Measurements from ENCODE around the gene ZBTB49.
"Not testable (repeated sequence)": the region's sequence is repeated elsewhere in the genome, so short reads cannot be mapped to it uniquely, and the experiment has no call there.

The ZBTB49 gene, protein sequence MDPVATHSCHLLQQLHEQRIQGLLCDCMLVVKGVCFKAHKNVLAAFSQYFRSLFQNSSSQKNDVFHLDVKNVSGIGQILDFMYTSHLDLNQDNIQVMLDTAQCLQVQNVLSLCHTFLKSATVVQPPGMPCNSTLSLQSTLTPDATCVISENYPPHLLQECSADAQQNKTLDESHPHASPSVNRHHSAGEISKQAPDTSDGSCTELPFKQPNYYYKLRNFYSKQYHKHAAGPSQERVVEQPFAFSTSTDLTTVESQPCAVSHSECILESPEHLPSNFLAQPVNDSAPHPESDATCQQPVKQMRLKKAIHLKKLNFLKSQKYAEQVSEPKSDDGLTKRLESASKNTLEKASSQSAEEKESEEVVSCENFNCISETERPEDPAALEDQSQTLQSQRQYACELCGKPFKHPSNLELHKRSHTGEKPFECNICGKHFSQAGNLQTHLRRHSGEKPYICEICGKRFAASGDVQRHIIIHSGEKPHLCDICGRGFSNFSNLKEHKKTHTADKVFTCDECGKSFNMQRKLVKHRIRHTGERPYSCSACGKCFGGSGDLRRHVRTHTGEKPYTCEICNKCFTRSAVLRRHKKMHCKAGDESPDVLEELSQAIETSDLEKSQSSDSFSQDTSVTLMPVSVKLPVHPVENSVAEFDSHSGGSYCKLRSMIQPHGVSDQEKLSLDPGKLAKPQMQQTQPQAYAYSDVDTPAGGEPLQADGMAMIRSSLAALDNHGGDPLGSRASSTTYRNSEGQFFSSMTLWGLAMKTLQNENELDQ

DNA sequence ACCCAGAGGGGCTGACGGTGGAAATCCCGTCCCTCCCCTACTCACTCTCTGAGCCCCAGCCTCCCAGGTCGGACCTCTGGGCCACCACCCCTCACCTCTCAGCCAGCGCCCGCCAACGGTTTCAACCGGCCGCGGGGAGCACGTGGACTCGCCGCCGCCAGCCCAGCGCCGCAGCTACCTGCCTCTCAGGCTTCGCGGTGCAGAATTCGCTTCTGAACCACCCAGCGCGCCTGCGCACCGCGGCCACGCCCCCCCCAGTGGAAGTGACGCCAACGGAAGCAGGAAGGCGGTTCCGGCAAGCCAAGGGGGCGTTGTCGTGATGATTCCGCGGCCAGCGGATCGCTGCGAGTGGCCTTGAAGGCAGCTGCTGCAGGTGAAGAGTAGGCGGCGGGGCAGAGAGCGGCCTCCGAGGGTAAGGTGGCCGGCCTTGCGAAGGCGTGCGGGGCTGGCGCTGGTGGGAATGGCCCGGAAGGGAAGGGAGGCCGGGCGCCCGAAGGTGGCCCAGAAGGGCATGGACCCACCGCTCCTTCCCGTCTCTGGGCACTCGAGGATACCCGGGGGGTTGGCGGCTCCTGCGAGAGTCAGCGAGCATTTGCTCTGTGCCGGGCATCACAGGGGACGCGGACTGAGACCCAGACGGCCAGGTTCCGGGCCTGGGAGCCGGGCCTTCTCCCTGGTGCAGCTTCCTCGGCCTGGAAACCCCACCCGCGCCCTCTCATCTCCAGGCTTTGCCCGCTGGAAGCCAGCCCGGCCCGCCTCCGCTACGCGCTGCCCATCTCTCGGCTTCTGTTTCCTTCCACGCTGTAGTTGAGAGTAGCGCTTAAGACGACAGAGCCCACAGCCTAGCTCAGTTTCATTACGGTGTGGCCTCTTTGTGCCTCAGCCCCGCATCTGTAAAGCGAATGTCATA, at the start of gene ZBTB49, which contains the start of gene LYAR:
Gene ZBTB49 (plus strand): TSS at position 311 of the 910 bp plus-strand sequence. CDS start 9,695 bp downstream, outside the sequence.
Gene LYAR (minus strand): TSS at position 214 of the 910 bp plus-strand sequence. CDS start 6,412 bp downstream, outside the sequence.
- H3K4me3 Mint-ChIP-seq = peak within 1 kb of the TSS; percentile 95
- no peaks in the 10 kb centered on the region for H3K27me3 Mint-ChIP-seq
- no peaks in the 10 kb centered on the region for H3K9me3 Mint-ChIP-seq (ENCODE audit: low read depth)
- peaks cover 11% of the 10 kb centered on the region for H3K36me3 Mint-ChIP-seq
- H3K27ac Mint-ChIP-seq = peak within 1 kb of the TSS; percentile 81
- peaks cover 58% of the 10 kb centered on the region for H3K4me1 Mint-ChIP-seq (ENCODE audit: low read depth)

DNA sequence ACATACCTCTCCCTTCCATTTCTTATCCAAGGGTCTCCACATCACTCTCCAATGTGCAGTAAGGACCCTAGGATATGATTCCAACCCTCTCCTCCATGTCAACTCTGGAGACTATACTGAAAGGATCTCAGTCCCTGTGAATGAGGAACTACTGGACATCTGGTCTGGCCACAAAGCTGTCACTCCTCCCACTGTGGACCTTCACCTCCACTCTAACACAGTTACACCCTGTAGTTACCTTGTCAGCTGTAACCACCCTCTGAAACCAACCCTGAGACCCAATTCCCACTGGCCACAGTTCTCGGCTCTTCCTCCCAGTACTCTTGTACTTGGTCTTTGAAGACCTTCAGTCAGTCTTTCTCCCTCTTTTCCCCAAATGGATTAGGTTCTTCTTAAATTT, 44.9 kb upstream of the ZBTB49 start:
- H3K4me1 Mint-ChIP-seq (ENCODE audit: low read depth) = peaks cover 25% of the 10 kb centered on the region
- H3K9me3 Mint-ChIP-seq (ENCODE audit: low read depth) = no peaks in the 10 kb centered on the region
- H3K36me3 Mint-ChIP-seq = peaks cover 9% of the 10 kb centered on the region
- no peak overlapping the region for H3K4me3 Mint-ChIP-seq
- H3K27me3 Mint-ChIP-seq = no peaks in the 10 kb centered on the region
- no peak overlapping the region for H3K27ac Mint-ChIP-seq

DNA sequence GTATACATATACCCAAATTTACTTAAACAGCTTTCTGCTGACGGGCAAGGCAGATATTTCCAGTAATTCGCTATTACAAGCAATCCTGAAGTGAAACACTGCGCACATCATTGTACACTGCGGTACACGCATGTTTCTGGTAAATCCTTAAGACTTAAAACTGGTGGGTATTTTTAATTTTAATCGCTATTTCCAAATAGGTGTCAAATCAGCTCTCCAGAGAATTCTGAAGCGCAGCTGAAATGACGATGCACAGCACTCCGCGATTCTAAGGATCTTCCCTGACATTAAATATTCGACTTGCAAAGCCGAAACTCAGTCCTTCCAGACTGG, 42.4 kb upstream of the ZBTB49 start:
- Mint-ChIP-seq H3K27ac (peak overlapping the region; percentile 98), H3K9me3 (ENCODE audit: low read depth) (no peaks in the 10 kb centered on the region), H3K36me3 (peaks cover 9% of the 10 kb centered on the region), H3K4me3 (peak overlapping the region; percentile 97), H3K27me3 (no peaks in the 10 kb centered on the region), H3K4me1 (ENCODE audit: low read depth) (peaks cover 25% of the 10 kb centered on the region)

DNA sequence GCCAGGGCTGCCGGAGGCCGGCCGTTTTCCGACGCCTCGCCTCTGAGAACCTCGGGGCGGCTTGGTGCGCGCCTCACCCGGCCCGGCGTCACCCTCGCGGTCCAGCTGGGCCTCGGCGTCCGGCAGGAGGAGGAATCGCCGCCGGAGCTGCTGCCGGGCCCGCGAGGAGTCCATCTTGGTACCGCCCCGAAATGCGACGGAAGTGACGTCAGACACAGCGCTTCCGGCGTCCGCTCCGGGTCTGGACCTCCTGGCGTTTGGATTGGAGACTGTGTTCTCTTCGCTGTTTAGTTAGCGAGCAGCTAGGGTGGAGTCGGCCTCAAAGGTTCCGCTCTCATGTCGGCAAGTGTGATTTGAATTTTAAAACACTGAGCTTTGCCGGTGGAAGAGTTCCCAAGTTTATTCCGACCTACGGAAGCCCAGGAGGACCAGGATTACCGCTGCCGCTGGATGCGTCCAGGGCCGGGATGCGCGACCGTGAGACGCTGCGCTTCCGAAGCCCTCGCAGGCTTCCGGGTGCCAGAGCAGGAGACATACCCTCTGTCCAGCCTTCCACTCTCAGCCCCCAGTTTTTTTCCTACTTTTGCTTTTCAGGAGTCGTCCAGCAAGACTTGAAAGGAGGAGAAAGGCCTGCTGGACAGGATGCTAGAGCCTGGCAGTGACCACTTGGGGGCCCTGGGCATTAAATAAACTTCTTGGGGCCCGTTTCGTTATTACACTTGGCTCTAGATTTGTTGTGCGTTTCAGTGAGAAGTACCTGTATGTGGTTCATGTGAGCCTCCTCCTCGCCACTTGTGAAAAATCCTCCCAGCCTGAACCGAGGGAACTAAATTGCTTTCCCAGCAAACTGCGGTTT, 41.8 kb upstream of the ZBTB49 start, which contains the start of gene TMEM128:
Gene TMEM128 (minus strand): TSS at position 195 of the 856 bp plus-strand sequence. CDS start 21 bp downstream, at position 174.
- H3K36me3 Mint-ChIP-seq = peaks cover 9% of the 10 kb centered on the region
- no peaks in the 10 kb centered on the region for H3K27me3 Mint-ChIP-seq
- no peaks in the 10 kb centered on the region for H3K9me3 Mint-ChIP-seq (ENCODE audit: low read depth)
- H3K4me1 Mint-ChIP-seq (ENCODE audit: low read depth) = peaks cover 25% of the 10 kb centered on the region
- H3K27ac Mint-ChIP-seq = peak within 1 kb of the TSS; percentile 98
- peak within 1 kb of the TSS; percentile 97 for H3K4me3 Mint-ChIP-seq

DNA sequence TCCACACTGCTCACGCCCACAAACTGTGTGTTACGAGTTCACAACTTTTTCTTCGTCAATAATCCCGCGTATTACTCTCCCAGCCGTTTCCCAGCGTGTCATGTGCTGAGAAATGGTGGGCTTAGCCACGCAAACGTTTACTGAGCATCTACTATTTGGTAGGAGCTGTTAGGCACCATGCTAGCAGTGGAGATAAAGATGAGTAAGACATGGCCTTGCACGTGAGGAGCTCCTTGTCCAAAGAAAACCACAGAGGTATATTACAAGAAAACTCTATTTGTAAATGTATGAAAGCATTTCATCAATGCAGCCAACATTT, 41.2 kb upstream of the ZBTB49 start:
- H3K4me1 Mint-ChIP-seq (ENCODE audit: low read depth) = peaks cover 25% of the 10 kb centered on the region
- H3K27ac Mint-ChIP-seq = peak overlapping the region; percentile 98
- H3K36me3 Mint-ChIP-seq = peaks cover 9% of the 10 kb centered on the region
- H3K9me3 Mint-ChIP-seq (ENCODE audit: low read depth) = no peaks in the 10 kb centered on the region
- H3K4me3 Mint-ChIP-seq = peak overlapping the region; percentile 97
- no peaks in the 10 kb centered on the region for H3K27me3 Mint-ChIP-seq

DNA sequence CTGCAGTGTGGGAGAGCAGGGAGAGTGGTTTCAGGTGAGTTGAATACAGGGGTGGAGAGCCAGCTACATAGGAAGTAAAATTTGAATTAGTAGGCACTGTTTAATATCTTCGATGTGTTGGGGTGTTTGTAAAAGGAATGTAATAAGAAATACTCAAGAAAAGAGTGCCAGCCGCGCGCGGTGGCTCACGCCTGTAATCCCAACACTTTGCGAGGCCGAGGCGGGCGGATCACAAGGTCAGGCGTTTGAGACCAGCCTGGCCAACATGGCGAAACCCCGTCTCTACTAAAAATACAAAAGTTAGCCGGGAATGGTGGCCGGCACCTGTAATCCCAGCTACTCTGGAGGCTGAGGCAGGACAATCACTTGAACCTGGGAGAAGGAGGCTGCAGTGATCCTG, 40.7 kb upstream of the ZBTB49 start:
- not testable (repeated sequence) for H3K27ac Mint-ChIP-seq; H3K36me3 Mint-ChIP-seq; H3K9me3 Mint-ChIP-seq (ENCODE audit: low read depth); H3K27me3 Mint-ChIP-seq
- peak overlapping the region; percentile 97 for H3K4me3 Mint-ChIP-seq
- peaks cover 25% of the 10 kb centered on the region for H3K4me1 Mint-ChIP-seq (ENCODE audit: low read depth)

DNA sequence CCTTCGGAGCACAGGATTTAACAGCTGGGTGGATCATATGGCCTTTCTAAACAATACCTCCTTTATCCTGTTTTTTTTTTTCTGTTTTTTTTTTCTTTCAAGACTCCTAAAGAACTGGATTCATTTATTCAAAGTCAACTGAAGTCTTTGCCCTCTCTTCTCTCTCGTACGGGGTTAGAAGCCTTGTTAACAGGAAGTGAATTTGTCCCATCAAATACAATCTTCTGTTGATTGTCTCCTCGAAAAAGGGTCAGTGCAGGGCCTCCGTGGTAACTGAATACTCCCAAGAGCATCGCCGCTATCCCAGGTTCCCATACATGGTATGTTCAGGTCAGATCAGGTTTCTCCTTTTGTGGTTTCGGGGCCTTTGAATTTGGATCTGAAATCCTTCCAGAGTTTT, 40.2 kb upstream of the ZBTB49 start:
- Mint-ChIP-seq H3K4me3 (peak overlapping the region; percentile 32), H3K36me3 (peaks cover 9% of the 10 kb centered on the region), H3K9me3 (ENCODE audit: low read depth) (no peaks in the 10 kb centered on the region), H3K27ac (no peak overlapping the region), H3K4me1 (ENCODE audit: low read depth) (peaks cover 25% of the 10 kb centered on the region), H3K27me3 (no peaks in the 10 kb centered on the region)

DNA sequence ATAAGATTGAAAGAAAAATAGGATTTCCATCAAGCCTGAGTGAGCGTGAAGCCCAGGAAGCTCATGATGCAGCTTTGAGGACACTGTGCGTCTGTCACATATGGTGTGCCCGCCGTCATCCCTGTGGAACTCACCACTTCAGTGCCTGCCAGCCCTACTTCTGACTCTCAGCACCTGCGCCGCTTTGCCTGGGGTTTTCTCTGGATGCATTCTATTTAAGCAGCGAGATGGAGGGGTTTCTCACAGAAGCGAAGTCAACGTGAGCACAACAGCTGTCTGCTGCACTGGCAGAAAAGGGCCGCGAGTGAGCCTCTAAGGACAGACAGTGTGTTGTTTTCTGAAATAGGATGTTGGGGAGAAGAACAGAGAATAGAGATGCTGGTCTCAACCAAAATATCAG, 35.9 kb upstream of the ZBTB49 start:
- Mint-ChIP-seq H3K36me3 (no peaks in the 10 kb centered on the region), H3K4me3 (no peak overlapping the region), H3K9me3 (ENCODE audit: low read depth) (no peaks in the 10 kb centered on the region), H3K4me1 (ENCODE audit: low read depth) (peaks cover 1% of the 10 kb centered on the region), H3K27ac (no peak overlapping the region), H3K27me3 (no peaks in the 10 kb centered on the region)

DNA sequence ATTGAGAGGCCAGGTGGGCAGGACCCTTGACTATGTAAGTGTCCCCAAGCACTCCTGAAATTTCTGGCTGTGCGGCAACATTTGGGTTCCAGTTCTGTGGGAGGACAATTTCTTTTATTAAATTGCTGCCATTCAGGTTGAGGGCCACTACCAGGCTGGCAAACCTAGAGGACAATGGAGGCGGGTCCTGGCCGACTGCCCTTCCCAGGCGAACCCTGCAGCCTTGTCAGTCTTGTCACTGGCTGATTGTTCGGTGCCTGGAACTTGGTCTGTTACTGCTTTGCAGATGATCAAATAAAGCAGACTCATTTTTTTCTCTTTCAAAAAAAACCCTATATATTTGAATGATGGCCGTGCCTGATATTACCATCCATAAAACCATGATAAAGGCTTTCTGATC, 35.4 kb upstream of the ZBTB49 start:
- Mint-ChIP-seq H3K27me3 (no peaks in the 10 kb centered on the region), H3K4me1 (ENCODE audit: low read depth) (no peaks in the 10 kb centered on the region), H3K36me3 (no peaks in the 10 kb centered on the region), H3K4me3 (no peak overlapping the region), H3K9me3 (ENCODE audit: low read depth) (no peaks in the 10 kb centered on the region), H3K27ac (no peak overlapping the region)

DNA sequence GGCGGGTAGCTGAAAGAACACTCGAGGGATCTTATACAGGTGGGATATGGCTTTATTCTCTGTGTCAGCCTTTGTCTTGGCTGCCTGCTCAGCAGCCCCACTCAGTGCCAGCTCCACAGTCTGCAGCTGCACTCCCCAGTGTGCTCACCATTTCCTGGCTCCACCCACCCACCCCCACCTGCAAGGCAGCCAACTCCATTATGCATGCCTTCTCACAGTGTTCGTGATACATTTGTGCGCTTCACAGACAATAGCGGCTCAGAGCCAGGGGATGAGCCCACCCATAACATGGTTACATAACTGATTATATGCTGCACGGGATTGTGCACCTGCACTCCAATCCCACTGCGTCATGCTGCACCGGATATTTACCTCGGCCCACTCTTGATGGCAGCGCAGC, 33.3 kb upstream of the ZBTB49 start:
- Mint-ChIP-seq H3K4me1 (ENCODE audit: low read depth) (no peaks in the 10 kb centered on the region), H3K9me3 (ENCODE audit: low read depth) (no peaks in the 10 kb centered on the region), H3K36me3 (no peaks in the 10 kb centered on the region), H3K27ac (no peak overlapping the region), H3K4me3 (no peak overlapping the region), H3K27me3 (no peaks in the 10 kb centered on the region)

DNA sequence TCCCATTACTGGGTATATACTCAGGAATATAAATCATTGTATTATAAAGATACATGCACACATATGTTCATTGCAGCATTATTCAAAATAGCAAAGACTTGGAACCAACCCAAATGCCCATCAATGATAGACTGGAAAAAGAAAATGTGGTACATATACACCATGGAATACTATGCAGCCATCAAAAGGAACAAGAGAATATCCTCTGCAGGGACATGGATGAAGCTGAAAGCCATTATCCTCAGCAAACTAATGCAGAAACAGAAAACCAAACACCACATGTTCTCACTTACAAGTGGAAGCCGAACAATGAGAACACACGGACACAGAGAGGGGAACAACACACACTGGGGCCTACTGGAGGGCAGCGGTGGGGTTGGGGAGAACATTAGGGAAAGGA, 32.3 kb upstream of the ZBTB49 start:
- not testable (repeated sequence) for H3K4me1 Mint-ChIP-seq (ENCODE audit: low read depth); H3K9me3 Mint-ChIP-seq (ENCODE audit: low read depth); H3K27ac Mint-ChIP-seq; H3K27me3 Mint-ChIP-seq; H3K4me3 Mint-ChIP-seq; H3K36me3 Mint-ChIP-seq

DNA sequence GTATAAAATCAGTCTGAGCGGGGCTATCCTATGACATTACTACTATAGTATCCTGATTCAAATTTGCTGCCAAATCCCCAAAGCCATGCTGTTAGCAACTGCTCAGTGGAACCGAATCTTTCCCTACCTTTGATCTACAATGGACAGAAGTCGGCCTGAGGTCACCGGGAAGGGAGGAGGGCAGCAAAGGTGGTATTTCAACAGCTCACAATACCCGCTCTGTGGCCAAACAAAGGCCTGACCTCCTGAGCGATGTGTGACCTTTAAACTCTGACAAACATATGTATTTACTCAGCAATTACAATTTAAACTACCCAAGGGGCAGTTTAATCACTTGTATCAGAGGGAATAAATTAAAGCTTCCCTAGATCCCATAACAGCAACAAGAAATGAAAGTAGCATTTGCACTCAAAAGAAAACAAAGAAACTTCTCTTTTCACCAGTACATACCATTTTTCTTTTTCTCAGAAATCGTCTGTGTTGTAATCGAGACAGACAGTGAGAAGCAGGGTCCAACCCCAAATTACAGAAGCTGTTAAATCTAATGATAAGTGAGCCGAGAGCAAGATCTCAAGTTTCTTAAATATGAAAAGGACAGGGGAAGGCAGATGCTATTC, 30.5 kb upstream of the ZBTB49 start:
- Mint-ChIP-seq H3K4me1 (ENCODE audit: low read depth) (no peaks in the 10 kb centered on the region), H3K36me3 (no peaks in the 10 kb centered on the region), H3K4me3 (no peak overlapping the region)

DNA sequence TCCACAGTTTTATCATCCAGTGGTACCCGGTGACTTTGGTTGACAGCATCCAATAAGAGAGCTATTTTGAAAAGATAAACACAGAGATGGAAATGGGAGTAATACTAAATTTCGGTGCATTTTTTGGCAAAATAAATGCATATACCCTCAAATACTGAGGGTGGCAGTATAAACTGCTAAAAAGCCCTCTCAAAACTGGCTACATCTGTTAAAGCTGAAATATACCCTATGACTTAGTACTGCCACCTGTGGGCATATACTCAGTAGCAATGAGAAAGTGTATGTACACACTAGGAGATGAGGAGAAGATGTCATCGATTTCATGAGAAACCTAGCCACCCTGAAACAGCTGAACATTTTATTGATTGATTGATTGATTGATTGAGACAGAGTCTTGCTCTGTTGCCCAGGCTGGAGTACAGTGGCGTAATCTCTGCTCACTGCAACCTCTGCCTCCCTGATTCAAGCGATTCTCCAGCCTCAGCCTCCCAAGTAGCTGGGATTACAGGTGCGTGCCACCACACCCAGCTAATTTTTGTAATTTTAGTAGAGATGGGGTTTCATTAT, 29.8 kb upstream of the ZBTB49 start:
- H3K4me1 Mint-ChIP-seq (ENCODE audit: low read depth) = no peaks in the 10 kb centered on the region
- H3K27me3 Mint-ChIP-seq = no peaks in the 10 kb centered on the region
- H3K36me3 Mint-ChIP-seq = no peaks in the 10 kb centered on the region
- H3K27ac Mint-ChIP-seq = no peak overlapping the region
- H3K4me3 Mint-ChIP-seq = no peak overlapping the region
- H3K9me3 Mint-ChIP-seq (ENCODE audit: low read depth) = no peaks in the 10 kb centered on the region

More for the DNA sequence above, 30.5 kb upstream of the ZBTB49 start:
- Mint-ChIP-seq H3K27me3 (no peaks in the 10 kb centered on the region), H3K27ac (no peak overlapping the region), H3K9me3 (ENCODE audit: low read depth) (no peaks in the 10 kb centered on the region)

Measured in activated naive CD8-positive, alpha-beta T cell (primary cell).